GM19193 (cell line): ENCODE data around the gene CISD2.

Source experiments
- POLR2A ChIP-seq: IDR thresholded peaks from 4 replicates; pipeline ENCODE4 v1.6.1; 2011; ENCODE audit not compliant: insufficient read depth, insufficient read length; ENCODE audit errors: extremely low read depth

CISD2 gene

GRCh38 chr4:102871772-102872171, 3.0 kb downstream of the CISD2 start:
- no peak for TF ChIP-seq POLR2A

- no peak for TF ChIP-seq POLR2A
Measured at GRCh38 chr4:102878901-102879300, 10.1 kb downstream of the CISD2 start.

- TF ChIP-seq POLR2A: no peak
Measured at GRCh38 chr4:102881343-102881742, 12.6 kb downstream of the CISD2 start.

GRCh38 chr4:102883278-102883677, 14.5 kb downstream of the CISD2 start:
- no peak for TF ChIP-seq POLR2A

- no peak for TF ChIP-seq POLR2A
Measured at GRCh38 chr4:102901804-102902203, 33.0 kb downstream of the CISD2 start.

GRCh38 chr4:102918859-102919258, 50.1 kb downstream of the CISD2 start:
- no peak for TF ChIP-seq POLR2A

- no peak for TF ChIP-seq POLR2A
Measured at GRCh38 chr4:102935716-102936115, 66.9 kb downstream of the CISD2 start.
